Esophagus squamous epithelium (tissue), 4 donors: ENCODE results near the gene RASSF10.

Experiments
- CTCF ChIP-seq, 6 experiments: fragments of 450-650 bp in 4 of 6; fragments of 200-600 bp in 2 of 6; sonication (generic) in 2 of 6; IDR thresholded peaks; one replicate each; pipeline ENCODE4 v1.5.1; 2016 to 2019; ENCODE audit warnings: antibody characterized with exemption in 6 of 6, mild to moderate bottlenecking in 4 of 6, moderate library complexity in 4 of 6
- POLR2A ChIP-seq, 4 donors: fragments of 450-650 bp; IDR thresholded peaks; one replicate each; pipeline ENCODE4 v1.6.1; 2017; ENCODE audit warnings: antibody characterized with exemption in 4 of 4, mild to moderate bottlenecking in 4 of 4, moderate library complexity in 3 of 4

- no peak for TF ChIP-seq CTCF (IDR thresholded peaks at IDR 0.05)
- TF ChIP-seq POLR2A (IDR thresholded peaks at IDR 0.05) = no peak
These were observed 26.6 kb downstream of the RASSF10 start for GRCh38 chr11:13035711-13036110.
